Fibroblast of the aortic adventitia (primary cell): ENCODE data around the gene SURF1. TPM values are rescaled to one million over a fixed set of nuclear protein-coding genes. Genes with fewer than 3 reads are reported as not detected.
"Not testable (repeated sequence)": the region's sequence is repeated elsewhere in the genome, so short reads cannot be mapped to it uniquely, and the experiment has no call there.

ENCODE experiments used
- DNase-seq: peaks from one replicate; pipeline ENCODE4 v3.0.0-alpha.2; 2010; ENCODE audit warnings: low read depth
- H3K4me3 ChIP-seq: 2 replicates; pipeline ENCODE4 v1.5.1; 2011; ENCODE audit warnings: low read depth, mild to moderate bottlenecking, control low read depth, low read length, moderate library complexity
- CTCF ChIP-seq: IDR thresholded peaks from 2 replicates; pipeline ENCODE4 v1.5.1; 2011; ENCODE audit warnings: mild to moderate bottlenecking, low read length, control low read depth, inconsistent platforms; ENCODE audit not compliant: insufficient read depth
- total RNA-seq: library from RNA; depleted of rRNA; stranded (reverse); fragments of >200 nt; gene quantifications from 2 replicates; pipeline ENCODE4 v1.2.3, GENCODE V29; 2012; ENCODE audit warnings: low replicate concordance

SURF1 gene
- total RNA-seq, 1 donor = 25.1 TPM

GRCh38 chr9:133321411-133321935, 34.8 kb downstream of the SURF1 start:
- TF ChIP-seq CTCF = no peak
- no peak for DNase-seq
- H3K4me3 ChIP-seq = no peak overlapping the region

GRCh38 chr9:133320421-133320881, 35.8 kb downstream of the SURF1 start:
- H3K4me3 ChIP-seq = no peak overlapping the region
- no peak for TF ChIP-seq CTCF
- no peak for DNase-seq

- DNase-seq, H3K4me3 ChIP-seq: not testable (repeated sequence)
Observed at GRCh38 chr9:133317551-133317950, 38.7 kb downstream of the SURF1 start.

- no peak overlapping the region for H3K4me3 ChIP-seq
- TF ChIP-seq CTCF = no peak
- no peak for DNase-seq
Observed at GRCh38 chr9:133315997-133316396, 40.3 kb downstream of the SURF1 start.

- no peak for TF ChIP-seq CTCF
- no peak for DNase-seq
- H3K4me3 ChIP-seq = no peak overlapping the region
Observed at GRCh38 chr9:133309608-133310007, 46.7 kb downstream of the SURF1 start.

- no peak overlapping the region for H3K4me3 ChIP-seq
- no peak for TF ChIP-seq CTCF
- no peak for DNase-seq
Observed at GRCh38 chr9:133307301-133307700, 49.0 kb downstream of the SURF1 start.

GRCh38 chr9:133306242-133307204, 49.8 kb downstream of the SURF1 start:
- DNase-seq = no peak
- no peak for TF ChIP-seq CTCF
- H3K4me3 ChIP-seq = no peak overlapping the region
